Naive thymus-derived CD4-positive, alpha-beta T cell (primary cell): Measurements from ENCODE around the gene ABI1. TPM values are rescaled to one million over a fixed set of nuclear protein-coding genes. Genes with fewer than 3 reads are reported as not detected.
A peak's percentile ranks its signal among the peaks of the same experiment; 100 is the strongest.

Source experiments
- ATAC-seq: fragments of 150-1000 bp; cut with Tn5 transposase; 2 replicates; pipeline ENCODE4 v1.10.0; 2021; ENCODE audit warnings: mild to moderate bottlenecking, moderate library complexity
- CTCF ChIA-PET: fragments of 350-600 bp; sonication (Branson Sonifier 250); formaldehyde crosslinking; loops from one replicate; lab custom pipeline; 2021; ENCODE audit warnings: antibody characterized with exemption; lab: Charles Lee
- POLR2A ChIA-PET: fragments of 350-600 bp; sonication (Branson Sonifier 250); formaldehyde crosslinking; loops from one replicate; lab custom pipeline; 2021; ENCODE audit warnings: antibody characterized with exemption, inconsistent platforms; lab: Charles Lee
- DNase-seq, 9 donors: peaks; one replicate each; pipeline versions ENCODE4 v3.0.0 to v3.0.0-alpha.2; 2020 to 2022; ENCODE audit warnings: mixed read lengths in 1 of 9
- H3K27ac ChIP-seq: one replicate; pipeline ENCODE4 v1.7.0; 2013; ENCODE audit warnings: mild to moderate bottlenecking, low read depth, low read length, moderate library complexity
- H3K27me3 ChIP-seq, 2 donors: one replicate each; pipeline ENCODE4 v1.7.0; 2013; ENCODE audit warnings: low read length in 2 of 2, mild to moderate bottlenecking in 2 of 2, moderate library complexity in 2 of 2; ENCODE audit not compliant: control insufficient read depth in 2 of 2, insufficient read depth in 2 of 2
- H3K36me3 ChIP-seq, 3 experiments: 1 replicate in 2 of 3; 2 replicates in 1 of 3; pipeline ENCODE4 v1.7.0; 2013; ENCODE audit warnings: low read length in 3 of 3, mild to moderate bottlenecking in 3 of 3, moderate library complexity in 1 of 3; ENCODE audit not compliant: insufficient read depth in 3 of 3, control insufficient read depth in 2 of 3
- H3K4me1 ChIP-seq, 2 donors: one replicate each; pipeline ENCODE4 v1.7.0; 2013; ENCODE audit warnings: low read length in 2 of 2, mild to moderate bottlenecking in 2 of 2, moderate library complexity in 1 of 2; ENCODE audit not compliant: control insufficient read depth in 2 of 2, insufficient read depth in 2 of 2
- H3K4me3 ChIP-seq: 2 replicates; pipeline ENCODE4 v1.7.0; 2013; ENCODE audit warnings: mild to moderate bottlenecking, low read length
- H3K9me3 ChIP-seq, 3 experiments: 1 replicate in 2 of 3; 2 replicates in 1 of 3; pipeline ENCODE4 v1.7.0; 2013; ENCODE audit warnings: low read length in 3 of 3; ENCODE audit not compliant: control insufficient read depth in 2 of 3
- H3K27ac Mint-ChIP-seq, 9 donors: one replicate each; pipeline ENCODE4 v1.8.0; 2020 to 2022; ENCODE audit warnings: mixed read lengths in 9 of 9, mild to moderate bottlenecking in 8 of 9, moderate library complexity in 5 of 9, inconsistent platforms in 2 of 9
- H3K27me3 Mint-ChIP-seq, 5 donors: one replicate each; pipeline ENCODE4 v1.8.0; 2021 to 2022; ENCODE audit warnings: mixed read lengths in 5 of 5, mild to moderate bottlenecking in 1 of 5
- H3K36me3 Mint-ChIP-seq, 5 donors: one replicate each; pipeline ENCODE4 v1.8.0; 2020 to 2022; ENCODE audit warnings: mixed read lengths in 5 of 5, mild to moderate bottlenecking in 3 of 5, inconsistent platforms in 1 of 5
- H3K4me1 Mint-ChIP-seq, 7 donors: one replicate each; pipeline ENCODE4 v1.8.0; 2020 to 2022; ENCODE audit warnings: mixed read lengths in 7 of 7, mild to moderate bottlenecking in 3 of 7, inconsistent platforms in 1 of 7
- H3K4me3 Mint-ChIP-seq, 10 donors: one replicate each; pipeline ENCODE4 v1.8.0; 2020 to 2022; ENCODE audit warnings: mild to moderate bottlenecking in 10 of 10, mixed read lengths in 10 of 10, moderate library complexity in 6 of 10, inconsistent platforms in 2 of 10
- H3K9me3 Mint-ChIP-seq, 11 donors: one replicate each; pipeline ENCODE4 v1.8.0; 2020 to 2022; ENCODE audit warnings: mixed read lengths in 11 of 11, mild to moderate bottlenecking in 4 of 11, inconsistent platforms in 1 of 11, moderate library complexity in 1 of 11
- intact Hi-C, 2 donors: fragments of 100-400 bp; cut with micrococcal nuclease; formaldehyde crosslinking; loops; one replicate each; pipeline ENCODE4 v1.15.1; 2023
- polyA plus RNA-seq, 2 donors: library from polyadenylated mRNA; unstranded; fragments of 300-500 nt; fragmentation: Illumina TruSeq; gene quantifications; one replicate each; pipeline ENCODE4 v1.2.3, GENCODE V29; 2021
- total RNA-seq, 6 experiments: library from RNA in 5 of 6; stranded (reverse) in 5 of 6; gene quantifications; 1 replicate in 5 of 6; 2 replicates in 1 of 6; pipeline ENCODE4 v1.2.3 and lab custom pipeline; 2021 to 2026

ABI1 gene
- total and polyA plus RNA-seq, 7 experiments from 2014 or later, result 61.9 to 73.7 (median 66.0) TPM

DNA sequence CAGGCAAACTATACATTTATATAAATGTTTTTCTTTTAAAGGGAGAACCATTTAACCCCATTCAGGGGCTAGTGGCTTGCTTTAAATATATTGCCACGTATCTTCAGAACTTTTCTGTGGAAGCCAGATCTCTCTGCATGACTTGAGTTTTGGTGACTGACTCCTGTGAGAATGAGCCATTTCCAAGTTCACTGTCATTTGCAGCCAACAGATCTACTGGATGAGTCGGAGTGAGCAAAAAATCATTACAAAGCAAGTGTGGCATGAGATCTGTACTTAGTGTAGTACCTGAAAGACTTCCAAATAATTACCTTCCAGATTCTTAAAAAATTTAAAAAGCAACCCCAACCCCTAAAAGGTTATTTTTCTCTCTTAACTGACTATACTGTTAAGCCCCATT, 117.7 kb downstream of the ABI1 start:
- no peak overlapping the region for H3K4me3 Mint-ChIP-seq
- no peaks in the 10 kb centered on the region for H3K4me1 ChIP-seq
- H3K9me3 Mint-ChIP-seq, result peaks cover 0 to 4% (median 0%) of the 10 kb centered on the region in 11 donors
- H3K27ac ChIP-seq, result no peak overlapping the region
- intact Hi-C loops, result no loop called here
- peaks cover 0 to 55% (median 31%) of the 10 kb centered on the region in 5 donors for H3K36me3 Mint-ChIP-seq
- ATAC-seq, result no peak
- H3K9me3 ChIP-seq, result no peaks in the 10 kb centered on the region
- peaks cover 0 to 62% (median 0%) of the 10 kb centered on the region in 7 donors for H3K4me1 Mint-ChIP-seq
- no peaks in the 10 kb centered on the region for H3K27me3 Mint-ChIP-seq
- H3K27ac Mint-ChIP-seq, result peak overlapping the region in 7 of 9 donors; percentile 41 to 68 (median 60)
- ChIA-PET POLR2A (no interaction called here), CTCF (interaction anchor here (1.1 kb wide), 1 partner anchor 13 kb away, joined by 3 read pairs; no protein-coding TSS in a partner anchor)
- H3K27me3 ChIP-seq, result no peaks in the 10 kb centered on the region
- H3K36me3 ChIP-seq, result peaks cover 0 to 19% (median 8%) of the 10 kb centered on the region in 3 experiments
- no peak overlapping the region for H3K4me3 ChIP-seq
- no peak for DNase-seq

DNA sequence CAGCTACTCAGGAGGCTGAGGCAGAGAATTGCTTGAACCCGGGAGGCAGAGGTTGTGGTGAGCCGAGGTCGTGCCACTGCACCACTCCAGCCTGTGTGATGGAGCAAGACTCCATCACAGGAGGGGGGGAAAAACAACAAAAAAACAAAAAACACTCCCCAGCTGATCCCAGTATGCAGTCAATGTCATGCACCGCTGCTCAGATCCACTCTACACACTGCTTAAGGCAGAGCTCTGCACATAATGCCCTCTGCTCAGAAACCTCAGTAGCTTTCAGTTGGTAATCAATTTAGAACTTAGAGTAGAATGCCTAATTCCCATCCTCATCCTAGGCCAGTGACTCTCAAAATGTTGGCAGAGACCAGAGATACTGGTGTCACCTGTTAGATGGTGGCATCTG, 119.4 kb downstream of the ABI1 start:
- no peak overlapping the region for H3K4me3 ChIP-seq
- Mint-ChIP-seq H3K4me3 (no peak overlapping the region), H3K9me3 (peaks cover 0 to 4% (median 0%) of the 10 kb centered on the region in 11 donors), H3K27ac (peak overlapping the region in 3 of 9 donors; percentile 36 to 80 (median 51)), H3K36me3 (peaks cover 0 to 59% (median 31%) of the 10 kb centered on the region in 5 donors), H3K27me3 (no peaks in the 10 kb centered on the region), H3K4me1 (peaks cover 0 to 72% (median 0%) of the 10 kb centered on the region in 7 donors)
- H3K4me1 ChIP-seq, result no peaks in the 10 kb centered on the region
- intact Hi-C loops, result no loop called here
- ATAC-seq (no peak), DNase-seq (no peak)
- CTCF ChIA-PET, result no interaction called here
- no peaks in the 10 kb centered on the region for H3K9me3 ChIP-seq
- H3K36me3 ChIP-seq, result peaks cover 0 to 25% (median 0%) of the 10 kb centered on the region in 3 experiments
- POLR2A ChIA-PET, result no interaction called here
- H3K27me3 ChIP-seq, result no peaks in the 10 kb centered on the region
- H3K27ac ChIP-seq, result no peak overlapping the region

DNA sequence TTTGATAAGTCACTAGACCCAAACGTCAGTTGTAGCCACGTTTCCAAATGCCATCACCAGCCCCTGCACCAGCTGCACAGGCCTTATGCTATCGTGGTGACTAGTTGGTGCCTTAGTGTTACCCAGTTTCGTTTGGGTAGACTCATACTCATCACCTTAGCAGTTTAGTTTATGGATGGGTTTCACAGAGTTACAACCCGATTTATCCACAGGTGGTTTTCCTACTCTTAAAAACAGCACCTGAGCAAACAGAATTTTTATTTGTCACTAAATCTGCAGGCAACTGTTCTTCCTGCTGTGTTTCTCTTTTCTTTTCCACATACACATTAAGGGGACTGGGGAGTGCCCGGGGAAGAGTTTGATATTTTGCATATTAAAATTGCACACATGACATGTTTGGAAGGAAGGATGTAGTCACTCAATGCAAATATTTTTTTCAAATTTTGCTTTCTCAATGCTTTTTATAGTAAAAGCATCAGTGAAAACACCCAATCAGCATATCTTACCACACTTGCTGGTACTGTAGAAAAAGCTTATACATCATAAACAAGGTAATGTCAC, 121.6 kb downstream of the ABI1 start:
- intact Hi-C loops, result loop anchor here in 1 of 2 donors (5.0 to 10.0 kb wide), 3 partner anchors 42 to 413 kb away; partner anchors contain the start of genes ANKRD26, PDSS1 and YME1L1
- Histone ChIP-seq H3K27me3 (no peaks in the 10 kb centered on the region), H3K36me3 (peaks cover 0 to 38% (median 0%) of the 10 kb centered on the region in 3 experiments), H3K4me3 (no peak overlapping the region), H3K27ac (no peak overlapping the region), H3K9me3 (no peaks in the 10 kb centered on the region), H3K4me1 (no peaks in the 10 kb centered on the region)
- CTCF ChIA-PET, result interaction anchor here (0.9 to 1.2 kb wide), 2 partner anchors 13 to 143 kb away, joined by 3 read pairs; no protein-coding TSS in a partner anchor
- DNase-seq (no peak), ATAC-seq (no peak)
- POLR2A ChIA-PET, result no interaction called here
- Mint-ChIP-seq H3K27ac (peak overlapping the region in 7 of 9 donors; percentile 43 to 89 (median 65)), H3K9me3 (peaks cover 0 to 4% (median 0%) of the 10 kb centered on the region in 11 donors), H3K27me3 (no peaks in the 10 kb centered on the region), H3K4me1 (peaks cover 0 to 69% (median 0%) of the 10 kb centered on the region in 7 donors), H3K36me3 (peaks cover 5 to 60% (median 25%) of the 10 kb centered on the region in 5 donors), H3K4me3 (peak overlapping the region in 1 of 10 donors; percentile 49)

DNA sequence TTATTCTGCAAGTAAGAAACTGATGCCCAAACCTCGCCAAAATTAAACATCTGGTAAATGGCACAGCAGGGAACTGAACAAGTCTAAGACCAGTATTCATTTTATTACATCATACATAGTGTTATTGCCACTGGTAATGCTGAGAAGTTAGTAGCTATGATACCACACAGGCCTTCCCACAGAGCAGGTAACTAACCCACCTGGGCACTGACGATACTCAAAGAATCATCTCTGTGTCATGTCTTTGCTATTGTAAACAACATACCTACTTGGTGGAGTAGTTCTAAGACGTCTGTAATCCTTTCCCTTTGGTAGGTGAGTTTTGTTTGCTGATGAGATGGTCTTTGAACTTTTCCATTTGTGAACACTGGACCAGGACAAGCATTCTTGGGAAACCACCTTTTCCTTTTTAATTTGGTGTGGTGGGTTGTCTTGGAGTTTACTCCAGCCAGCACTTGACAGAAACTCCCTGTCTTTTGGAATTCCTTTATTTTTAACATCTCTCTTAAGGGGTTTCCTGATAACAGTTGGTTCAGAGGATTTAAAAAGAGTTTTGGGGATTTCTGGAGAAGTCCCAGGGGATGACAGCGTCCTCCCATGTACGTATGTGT, 122.4 kb downstream of the ABI1 start:
- Histone ChIP-seq H3K4me1 (no peaks in the 10 kb centered on the region), H3K27me3 (no peaks in the 10 kb centered on the region), H3K27ac (no peak overlapping the region), H3K9me3 (no peaks in the 10 kb centered on the region), H3K4me3 (no peak overlapping the region), H3K36me3 (peaks cover 0 to 32% (median 0%) of the 10 kb centered on the region in 3 experiments)
- no peak for ATAC-seq
- intact Hi-C loops, result loop anchor here in 1 of 2 donors (5.0 to 10.0 kb wide), 3 partner anchors 41 to 414 kb away; partner anchors contain the start of genes ANKRD26, PDSS1 and YME1L1
- ChIA-PET POLR2A (no interaction called here), CTCF (interaction anchor here (0.9 kb wide), 1 partner anchor 12 kb away, joined by 3 read pairs; no protein-coding TSS in a partner anchor)
- H3K27me3 Mint-ChIP-seq, result no peaks in the 10 kb centered on the region
- H3K4me1 Mint-ChIP-seq, result peaks cover 0 to 64% (median 0%) of the 10 kb centered on the region in 7 donors
- peaks cover 5 to 55% (median 18%) of the 10 kb centered on the region in 5 donors for H3K36me3 Mint-ChIP-seq
- no peak for DNase-seq
- no peaks in the 10 kb centered on the region for H3K9me3 Mint-ChIP-seq
- H3K4me3 Mint-ChIP-seq, result peak overlapping the region in 1 of 10 donors; percentile 17
- peak overlapping the region in 8 of 9 donors; percentile 17 to 89 (median 69) for H3K27ac Mint-ChIP-seq

DNA sequence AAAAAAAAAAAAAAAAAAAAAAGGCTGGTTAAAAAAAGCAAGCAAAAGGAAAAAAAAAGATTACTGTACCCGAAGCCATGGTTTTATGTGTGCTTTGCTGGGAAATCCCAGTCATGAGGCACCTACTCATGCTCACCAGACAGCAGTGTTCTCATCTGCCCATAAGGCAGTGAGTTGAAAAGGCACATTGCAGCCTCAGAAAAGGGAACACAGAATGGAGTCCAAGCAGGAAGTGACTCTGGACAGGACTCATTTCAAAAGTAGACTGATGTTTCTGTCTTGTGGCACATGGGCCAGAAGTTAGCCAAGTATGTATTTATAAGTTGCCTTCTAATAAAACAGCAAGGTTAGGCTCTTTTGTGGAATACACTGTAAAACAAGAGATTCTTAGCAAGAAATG, 123.0 kb downstream of the ABI1 start:
- Histone ChIP-seq H3K4me3 (no peak overlapping the region), H3K4me1 (no peaks in the 10 kb centered on the region), H3K9me3 (no peaks in the 10 kb centered on the region), H3K27me3 (no peaks in the 10 kb centered on the region), H3K36me3 (peaks cover 0 to 26% (median 0%) of the 10 kb centered on the region in 3 experiments), H3K27ac (no peak overlapping the region)
- CTCF ChIA-PET, result no interaction called here
- peaks cover 5 to 50% (median 18%) of the 10 kb centered on the region in 5 donors for H3K36me3 Mint-ChIP-seq
- no peaks in the 10 kb centered on the region for H3K9me3 Mint-ChIP-seq
- POLR2A ChIA-PET, result no interaction called here
- intact Hi-C loops, result loop anchor here in 1 of 2 donors (5.0 to 10.0 kb wide), 3 partner anchors 40 to 415 kb away; partner anchors contain the start of genes ANKRD26, PDSS1 and YME1L1
- H3K4me1 Mint-ChIP-seq, result peaks cover 0 to 59% (median 0%) of the 10 kb centered on the region in 7 donors
- H3K27ac Mint-ChIP-seq, result peak overlapping the region in 7 of 9 donors; percentile 46 to 89 (median 69)
- peak overlapping the region in 1 of 10 donors; percentile 7 for H3K4me3 Mint-ChIP-seq
- H3K27me3 Mint-ChIP-seq, result no peaks in the 10 kb centered on the region
- ATAC-seq, result peak; percentile 84
- peak in 1 of 9 donors; percentile 51 for DNase-seq

DNA sequence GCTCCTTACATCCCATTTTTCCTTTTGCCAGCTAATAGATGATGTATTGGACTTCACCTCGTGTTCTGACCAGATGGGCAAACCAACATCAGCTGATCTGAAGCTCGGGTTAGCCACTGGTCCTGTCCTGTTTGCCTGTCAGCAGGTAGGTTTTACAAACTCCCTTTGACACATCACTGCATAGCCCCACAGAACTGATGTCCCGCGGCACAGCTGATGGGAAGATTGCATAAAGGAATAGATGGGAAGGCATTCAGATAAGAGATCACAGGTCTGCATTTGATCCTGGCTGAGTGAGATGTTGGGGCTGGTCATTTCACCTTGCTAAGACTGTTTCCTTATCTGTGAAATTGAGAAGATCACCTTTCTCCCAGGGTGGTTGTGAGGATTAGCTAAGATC, 125.3 kb downstream of the ABI1 start:
- Mint-ChIP-seq H3K4me3 (no peak overlapping the region), H3K9me3 (no peaks in the 10 kb centered on the region), H3K27me3 (no peaks in the 10 kb centered on the region), H3K36me3 (peaks cover 5 to 40% (median 12%) of the 10 kb centered on the region in 5 donors), H3K4me1 (peaks cover 0 to 47% (median 0%) of the 10 kb centered on the region in 7 donors), H3K27ac (peak overlapping the region in 7 of 9 donors; percentile 6 to 77 (median 53))
- ATAC-seq, result no peak
- CTCF ChIA-PET, result interaction anchor here (2.3 kb wide), 1 partner anchor 9 kb away, joined by 6 read pairs; no protein-coding TSS in a partner anchor
- no peaks in the 10 kb centered on the region for H3K27me3 ChIP-seq
- H3K4me3 ChIP-seq, result no peak overlapping the region
- POLR2A ChIA-PET, result interaction anchor here (0.6 kb wide), 1 partner anchor 13 kb away, joined by 3 read pairs; no protein-coding TSS in a partner anchor
- no peak for DNase-seq
- no peak overlapping the region for H3K27ac ChIP-seq
- intact Hi-C loops, result loop anchor here in 1 of 2 donors (5.0 to 10.0 kb wide), 3 partner anchors 38 to 417 kb away; partner anchors contain the start of genes ANKRD26, PDSS1 and YME1L1
- peaks cover 0 to 32% (median 0%) of the 10 kb centered on the region in 3 experiments for H3K36me3 ChIP-seq
- no peaks in the 10 kb centered on the region for H3K9me3 ChIP-seq
- no peaks in the 10 kb centered on the region for H3K4me1 ChIP-seq
